Measurements from ENCODE around the gene STXBP4. TPM values are rescaled to one million over a fixed set of nuclear protein-coding genes. Genes with fewer than 3 reads are reported as not detected.

The STXBP4 gene
- total RNA-seq, 1 experiment from 2014 or later: 16.5 TPM

DNA sequence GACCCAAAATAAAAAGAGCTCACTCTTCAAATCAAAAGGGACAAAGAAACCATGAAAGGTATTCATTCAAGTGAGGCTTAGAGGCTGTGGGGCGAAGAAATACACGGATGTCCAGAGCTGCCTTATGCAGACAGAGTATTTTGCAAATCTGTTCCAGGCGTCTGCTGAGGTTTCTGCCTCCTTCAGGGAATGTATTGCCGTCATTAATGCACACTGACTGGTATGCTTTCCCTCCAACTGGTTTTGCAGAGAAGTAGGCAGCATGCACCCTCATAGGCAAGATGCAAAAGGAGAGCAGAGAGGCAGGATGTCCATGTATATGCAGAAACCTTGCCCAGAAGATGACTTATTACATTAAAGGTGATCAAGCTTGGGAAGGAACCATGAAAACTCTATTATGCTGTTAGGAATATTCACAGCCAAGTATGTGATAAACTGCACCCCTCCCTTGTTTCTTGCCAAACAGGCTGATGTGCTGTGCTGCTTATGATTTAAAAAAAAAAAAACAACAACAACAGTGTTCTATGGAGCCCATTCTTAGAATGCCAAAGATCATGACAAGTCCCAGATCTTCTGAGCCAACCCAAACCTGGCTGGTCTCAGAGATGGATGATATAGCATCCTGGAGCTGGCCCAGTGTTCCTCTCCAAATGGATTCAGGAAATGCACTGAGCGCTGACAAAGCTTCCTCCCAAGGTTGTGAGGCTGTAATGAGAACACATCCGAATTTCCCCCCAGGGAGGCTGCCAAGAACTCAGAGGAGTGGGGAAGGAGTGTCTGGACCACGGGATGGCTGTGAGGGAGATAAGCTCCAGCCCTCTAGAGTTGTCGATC, 218.6 kb downstream of the STXBP4 start:
- Histone ChIP-seq H3K4ac (ENCODE audit: low read depth, low read length) (no peak overlapping the region), H4K8ac (replicated peaks; ENCODE audit: insufficient read length, low read depth, low read length) (no peak overlapping the region), H3K9me3 (ENCODE audit: control insufficient read depth, low read depth, low read length) (no peaks in the 10 kb centered on the region), H3K4me2 (ENCODE audit: insufficient read depth, insufficient read length, low read length) (no peak overlapping the region), H4K20me1 (ENCODE audit: control insufficient read depth, insufficient read depth, insufficient read length) (no peaks in the 10 kb centered on the region), H3K4me1 (ENCODE audit: insufficient read depth, low read length) (no peaks in the 10 kb centered on the region), H4K5ac (ENCODE audit: insufficient read length, low read depth, low read length) (no peak overlapping the region), H2BK20ac (ENCODE audit: low read depth, low read length, poor library complexity, severe bottlenecking) (no peak overlapping the region), H3K27me3 (ENCODE audit: insufficient read depth, low read length) (no peaks in the 10 kb centered on the region), H2BK120ac (ENCODE audit: low read depth, low read length, poor library complexity, severe bottlenecking) (no peak overlapping the region), H3K79me1 (ENCODE audit: insufficient read depth, low read depth, low read length, poor library complexity, severe bottlenecking) (no peaks in the 10 kb centered on the region), H3K27ac (ENCODE audit: insufficient read length, low read depth, low read length) (no peak overlapping the region), H4K91ac (ENCODE audit: insufficient read length, low read depth, low read length) (no peak overlapping the region), H2BK15ac (ENCODE audit: low read depth, low read length) (no peak overlapping the region), H3K23ac (ENCODE audit: insufficient read length, low read depth, low read length) (no peak overlapping the region), H3K56ac (ENCODE audit: insufficient read length, low read depth, low read length) (no peak overlapping the region), H2BK5ac (ENCODE audit: insufficient read length, low read length) (no peak overlapping the region), H3K9ac (ENCODE audit: extremely low read depth, insufficient read length, low read length) (no peak overlapping the region), H2BK12ac (ENCODE audit: insufficient read length, low read depth, low read length) (no peak overlapping the region), H3K14ac (ENCODE audit: insufficient read depth, low read length) (no peak overlapping the region), H3K23me2 (ENCODE audit: insufficient read length, low read depth, low read length, poor library complexity, severe bottlenecking) (no peaks in the 10 kb centered on the region), H3K18ac (ENCODE audit: insufficient read length, low read depth, low read length) (no peak overlapping the region), H2AFZ (ENCODE audit: low read length) (no peak overlapping the region), H2AK5ac (ENCODE audit: insufficient read length, low read length) (no peak overlapping the region), H3K79me2 (ENCODE audit: insufficient read depth, low read length) (no peaks in the 10 kb centered on the region), H3T11ph (ENCODE audit: low read length) (no peak overlapping the region)
- Mint-ChIP-seq H3K4me3 (no peak overlapping the region), H3K4me1 (no peaks in the 10 kb centered on the region), H3K27me3 (ENCODE audit: low read depth) (no peaks in the 10 kb centered on the region; the same call in 1 of the 2 replicates), H3K36me3 (ENCODE audit: insufficient read depth in 1 of 3, low read depth in 3 of 3) (no peaks in the 10 kb centered on the region), H3K9me3 (no peaks in the 10 kb centered on the region; a peak in 1 of 5 replicates), H3K27ac (no peak overlapping the region)
- no CpG with 5 or more reads among the region's 8 CpGs for WGBS (ENCODE audit: extremely low coverage, insufficient read length, low lambda C conversion rate)
- no peak for DNase-seq
- TF ChIP-seq, protein P1, sequence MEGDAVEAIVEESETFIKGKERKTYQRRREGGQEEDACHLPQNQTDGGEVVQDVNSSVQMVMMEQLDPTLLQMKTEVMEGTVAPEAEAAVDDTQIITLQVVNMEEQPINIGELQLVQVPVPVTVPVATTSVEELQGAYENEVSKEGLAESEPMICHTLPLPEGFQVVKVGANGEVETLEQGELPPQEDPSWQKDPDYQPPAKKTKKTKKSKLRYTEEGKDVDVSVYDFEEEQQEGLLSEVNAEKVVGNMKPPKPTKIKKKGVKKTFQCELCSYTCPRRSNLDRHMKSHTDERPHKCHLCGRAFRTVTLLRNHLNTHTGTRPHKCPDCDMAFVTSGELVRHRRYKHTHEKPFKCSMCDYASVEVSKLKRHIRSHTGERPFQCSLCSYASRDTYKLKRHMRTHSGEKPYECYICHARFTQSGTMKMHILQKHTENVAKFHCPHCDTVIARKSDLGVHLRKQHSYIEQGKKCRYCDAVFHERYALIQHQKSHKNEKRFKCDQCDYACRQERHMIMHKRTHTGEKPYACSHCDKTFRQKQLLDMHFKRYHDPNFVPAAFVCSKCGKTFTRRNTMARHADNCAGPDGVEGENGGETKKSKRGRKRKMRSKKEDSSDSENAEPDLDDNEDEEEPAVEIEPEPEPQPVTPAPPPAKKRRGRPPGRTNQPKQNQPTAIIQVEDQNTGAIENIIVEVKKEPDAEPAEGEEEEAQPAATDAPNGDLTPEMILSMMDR (conservative IDR thresholded peaks at IDR 0.05): no peak

All from H9 (cell line).